OCI-LY3 (cell line): Measurements from ENCODE around the gene WDR27.

ENCODE experiments used
- H2AFZ ChIP-seq: fragments of 200-600, 300-600 bp; shearing (Covaris generic); 2 replicates; pipeline ENCODE4 v1.6.0; 2014; ENCODE audit warnings: antibody characterized with exemption, low read depth, low read length
- H3K27ac ChIP-seq: fragments of 200-600, 300-600 bp; sonication (generic); 2 replicates; pipeline ENCODE4 v1.5.1; 2014; ENCODE audit warnings: mild to moderate bottlenecking, low read length, moderate library complexity, mixed read lengths
- H3K27me3 ChIP-seq: fragments of 200-600, 300-600 bp; sonication (generic); 2 replicates; pipeline ENCODE4 v1.6.1; 2014; ENCODE audit warnings: low read depth, low read length, mixed read lengths
- H3K36me3 ChIP-seq: fragments of 200-600, 300-600 bp; sonication (generic); replicated peaks from 2 replicates; pipeline ENCODE3; 2014; ENCODE audit warnings: low read depth, low read length, mixed read lengths
- H3K4me1 ChIP-seq: fragments of 300-600, 200-600 bp; sonication (generic); 2 replicates; pipeline ENCODE4 v1.6.1; 2014; ENCODE audit warnings: low read length, mixed read lengths
- H3K4me2 ChIP-seq: fragments of 200-600, 300-600 bp; sonication (generic); 2 replicates; pipeline ENCODE4 v1.6.1; 2014; ENCODE audit warnings: low read length, mixed read lengths
- H3K4me3 ChIP-seq: fragments of 300-600, 200-600 bp; sonication (generic); 2 replicates; pipeline ENCODE4 v1.5.1; 2014; ENCODE audit warnings: antibody characterized with exemption, mild to moderate bottlenecking, low read length, moderate library complexity
- H3K79me2 ChIP-seq: fragments of 300-600, 200-600 bp; shearing (Covaris generic); 2 replicates; pipeline ENCODE4 v1.6.1; 2014; ENCODE audit warnings: mild to moderate bottlenecking, low read length, mixed read lengths
- H3K9ac ChIP-seq: fragments of 300-600, 200-600 bp; shearing (Covaris generic); 2 replicates; pipeline ENCODE4 v1.6.0; 2014; ENCODE audit warnings: mild to moderate bottlenecking, low read length, moderate library complexity
- H3K9me3 ChIP-seq: fragments of 200-600, 300-600 bp; shearing (Covaris generic); 2 replicates; pipeline ENCODE4 v1.6.1; 2014; ENCODE audit warnings: low read length, mixed read lengths; ENCODE audit not compliant: insufficient read depth
- H4K20me1 ChIP-seq: fragments of 200-600, 300-600 bp; sonication (generic); 2 replicates; pipeline ENCODE4 v1.6.1; 2016; ENCODE audit warnings: low read length, mixed read lengths; ENCODE audit not compliant: insufficient read depth
- CTCF ChIP-seq: fragments of 200-600, 300-600 bp; sonication (generic); IDR thresholded peaks from 2 replicates; pipeline ENCODE4 v1.5.1; 2014; ENCODE audit warnings: antibody characterized with exemption, low read length, low read depth
- EZH2phosphoT487 ChIP-seq: fragments of 200-600 bp; shearing (Covaris generic); IDR thresholded peaks from 2 replicates; pipeline ENCODE4 v1.6.1; 2018; ENCODE audit warnings: antibody characterized with exemption, mixed run types, low read depth

The WDR27 gene

GRCh38 chr6:169660751-169661390 lies 41.0 kb downstream of the WDR27 start:
- Histone ChIP-seq H2AFZ (no peak overlapping the region), H3K4me1 (no peaks in the 10 kb centered on the region), H3K4me2 (no peak overlapping the region), H4K20me1 (no peaks in the 10 kb centered on the region), H3K27ac (no peak overlapping the region), H3K79me2 (no peaks in the 10 kb centered on the region), H3K27me3 (no peaks in the 10 kb centered on the region), H3K36me3 (no peaks in the 10 kb centered on the region), H3K4me3 (no peak overlapping the region), H3K9me3 (no peaks in the 10 kb centered on the region), H3K9ac (no peak overlapping the region)
- no peak for TF ChIP-seq EZH2phosphoT487
- TF ChIP-seq CTCF, result no peak

- Histone ChIP-seq H3K9me3 (no peaks in the 10 kb centered on the region), H3K36me3 (no peaks in the 10 kb centered on the region), H3K27ac (no peak overlapping the region), H3K4me2 (no peak overlapping the region), H3K4me1 (peaks cover 5% of the 10 kb centered on the region; the same call in 1 of the 2 replicates), H3K9ac (no peak overlapping the region), H3K79me2 (no peaks in the 10 kb centered on the region), H2AFZ (no peak overlapping the region), H4K20me1 (no peaks in the 10 kb centered on the region), H3K27me3 (no peaks in the 10 kb centered on the region), H3K4me3 (no peak overlapping the region)
- TF ChIP-seq CTCF (no peak), EZH2phosphoT487 (no peak)
These were observed 41.8 kb downstream of the WDR27 start for GRCh38 chr6:169659820-169660610.

GRCh38 chr6:169657284-169657610 lies 44.6 kb downstream of the WDR27 start:
- no peak overlapping the region for H3K4me2 ChIP-seq
- H3K27ac ChIP-seq, result no peak overlapping the region
- H3K9ac ChIP-seq, result no peak overlapping the region
- no peaks in the 10 kb centered on the region for H3K36me3 ChIP-seq
- H3K4me1 ChIP-seq, result peaks cover 6% of the 10 kb centered on the region; the same call in 1 of the 2 replicates
- TF ChIP-seq CTCF (no peak), EZH2phosphoT487 (no peak)
- H4K20me1 ChIP-seq, result no peaks in the 10 kb centered on the region
- H2AFZ ChIP-seq, result no peak overlapping the region
- no peak overlapping the region for H3K4me3 ChIP-seq
- no peaks in the 10 kb centered on the region for H3K79me2 ChIP-seq
- no peaks in the 10 kb centered on the region for H3K27me3 ChIP-seq
- no peaks in the 10 kb centered on the region for H3K9me3 ChIP-seq

GRCh38 chr6:169656546-169657283 lies 45.1 kb downstream of the WDR27 start:
- Histone ChIP-seq H3K4me3 (no peak overlapping the region), H3K27ac (no peak overlapping the region), H3K79me2 (no peaks in the 10 kb centered on the region), H3K9me3 (no peaks in the 10 kb centered on the region), H3K4me1 (peaks cover 6% of the 10 kb centered on the region; the same call in 1 of the 2 replicates), H3K4me2 (no peak overlapping the region), H3K27me3 (no peaks in the 10 kb centered on the region), H2AFZ (no peak overlapping the region), H3K36me3 (no peaks in the 10 kb centered on the region), H4K20me1 (no peaks in the 10 kb centered on the region), H3K9ac (no peak overlapping the region)
- no peak for TF ChIP-seq EZH2phosphoT487
- TF ChIP-seq CTCF, result no peak
